Bronchial epithelial cell (primary cell): ENCODE data around the gene ITGAL. TPM values are rescaled to one million over a fixed set of nuclear protein-coding genes. Genes with fewer than 3 reads are reported as not detected.
"Not testable (repeated sequence)": the region's sequence is repeated elsewhere in the genome, so short reads cannot be mapped to it uniquely, and the experiment has no call there.

ENCODE experiments used
- DNase-seq: peaks from one replicate; pipeline ENCODE4 v3.0.0-alpha.2; 2010; ENCODE audit warnings: low read depth
- FAIRE-seq: peaks from 2 replicates; lab custom pipeline; 2011; peaks lifted over from hg19 to GRCh38; lab: Jason Lieb, UNC
- H3K27me3 ChIP-seq: 2 replicates; pipeline ENCODE4 v1.5.1; 2011; ENCODE audit warnings: low read length; ENCODE audit not compliant: control insufficient read depth, insufficient read depth
- H3K36me3 ChIP-seq: 2 replicates; pipeline ENCODE4 v1.5.1; 2011; ENCODE audit warnings: low read length; ENCODE audit not compliant: control insufficient read depth, insufficient read depth
- H3K4me3 ChIP-seq: 2 replicates; pipeline ENCODE4 v1.5.1; 2011; ENCODE audit warnings: mild to moderate bottlenecking, low read depth, low read length, control low read depth
- CTCF ChIP-seq: IDR thresholded peaks from 2 replicates; pipeline ENCODE4 v1.5.1; 2011; ENCODE audit warnings: mild to moderate bottlenecking, moderate library complexity, low read length, control low read depth, inconsistent platforms; ENCODE audit not compliant: insufficient read depth, severe bottlenecking
- total RNA-seq: library from RNA; depleted of rRNA; stranded (reverse); fragments of >200 nt; gene quantifications from 2 replicates; pipeline ENCODE4 v1.2.1, GENCODE V29; 2014

ITGAL gene
- total RNA-seq, 1 donor from 2014 or later: not detected

- no peak for TF ChIP-seq CTCF
- no peaks in the 10 kb centered on the region for H3K36me3 ChIP-seq
- H3K4me3 ChIP-seq: no peak overlapping the region
- no peaks in the 10 kb centered on the region for H3K27me3 ChIP-seq
- FAIRE-seq (no peak), DNase-seq (no peak)
Measured at GRCh38 chr16:30449116-30449435, 23.5 kb upstream of the ITGAL start.

- FAIRE-seq, H3K36me3 ChIP-seq, H3K27me3 ChIP-seq, DNase-seq, H3K4me3 ChIP-seq: not testable (repeated sequence)
Measured at GRCh38 chr16:30452709-30453580, 19.6 kb upstream of the ITGAL start.

- no peak for TF ChIP-seq CTCF
- H3K4me3 ChIP-seq: no peak overlapping the region
- no peak for DNase-seq
- FAIRE-seq: no peak
- H3K27me3 ChIP-seq: no peaks in the 10 kb centered on the region
- H3K36me3 ChIP-seq: no peaks in the 10 kb centered on the region
Measured at GRCh38 chr16:30456302-30456701, 16.2 kb upstream of the ITGAL start.

- no peaks in the 10 kb centered on the region for H3K27me3 ChIP-seq
- H3K36me3 ChIP-seq: no peaks in the 10 kb centered on the region
- DNase-seq (no peak), FAIRE-seq (no peak)
- no peak for TF ChIP-seq CTCF
- no peak overlapping the region for H3K4me3 ChIP-seq
Measured at GRCh38 chr16:30457256-30457655, 15.3 kb upstream of the ITGAL start.

- no peaks in the 10 kb centered on the region for H3K36me3 ChIP-seq
- no peak overlapping the region for H3K4me3 ChIP-seq
- no peaks in the 10 kb centered on the region for H3K27me3 ChIP-seq
- TF ChIP-seq CTCF: no peak
- no peak for FAIRE-seq
- DNase-seq: no peak
Measured at GRCh38 chr16:30457743-30458560, 14.6 kb upstream of the ITGAL start.
